Esophagus muscularis mucosa (tissue), 4 donors: ENCODE measurements around the gene ITGAX. TPM values are rescaled to one million over a fixed set of nuclear protein-coding genes. Genes with fewer than 3 reads are reported as not detected.

Experiments
- DNase-seq: peaks from one replicate; pipeline ENCODE4 v3.0.0-alpha.2; 2017; ENCODE audit errors: extremely low spot score
- H3K27ac ChIP-seq, 4 donors: fragments of 200-600 bp; sonication (generic); replicated peaks in 1 of 4; 1 replicate in 3 of 4; 2 replicates in 1 of 4; pipeline ENCODE4 v1.5.1; 2016 to 2019; ENCODE audit warnings: mild to moderate bottlenecking in 1 of 4
- H3K27me3 ChIP-seq, 4 donors: fragments of 200-600 bp; sonication (generic); one replicate each; pipeline versions ENCODE4 v1.5.1 to v1.6.0; 2016 to 2019
- H3K36me3 ChIP-seq, 4 donors: fragments of 200-600 bp; sonication (generic); one replicate each; pipeline ENCODE4 v1.5.1; 2016 to 2019
- H3K4me1 ChIP-seq, 4 donors: fragments of 200-600 bp; sonication (generic); one replicate each; pipeline ENCODE4 v1.5.1; 2016 to 2019
- H3K4me3 ChIP-seq, 4 donors: fragments of 200-600 bp; sonication (generic); 1 replicate in 2 of 4; 2 replicates in 2 of 4; pipeline ENCODE4 v1.5.1; 2016 to 2019; ENCODE audit warnings: mild to moderate bottlenecking in 4 of 4, moderate library complexity in 1 of 4
- H3K9me3 ChIP-seq, 4 donors: fragments of 200-600 bp; sonication (generic); 1 replicate in 3 of 4; 2 replicates in 1 of 4; pipeline ENCODE4 v1.5.1; 2016 to 2019
- EP300 ChIP-seq: sonication (generic); formaldehyde crosslinking; IDR thresholded peaks from one replicate; pipeline ENCODE4 v1.6.1; 2017; ENCODE audit warnings: antibody characterized with exemption
- POLR2A ChIP-seq: fragments of 450-650 bp; IDR thresholded peaks from one replicate; pipeline ENCODE4 v1.6.1; 2017; ENCODE audit warnings: antibody characterized with exemption, moderate library complexity, mild to moderate bottlenecking, low read depth
- POLR2AphosphoS5 ChIP-seq, 2 donors: sonication (generic); formaldehyde crosslinking; IDR thresholded peaks; one replicate each; pipeline ENCODE4 v1.6.1; 2017; ENCODE audit warnings: antibody characterized with exemption in 2 of 2
- WGBS: methylation state at CpG from one replicate; pipeline ENCODE4 v1.1.5; 2018; 5-methylcytosine and 5-hydroxymethylcytosine counted together
- intact Hi-C: fragments of 100-400 bp; cut with DNase I; formaldehyde crosslinking; loops from one replicate; pipeline ENCODE4 v1.15.1; 2023
- total RNA-seq, 4 donors: library from RNA; depleted of rRNA; stranded (reverse); fragments of >200 nt; gene quantifications; one replicate each; pipeline versions ENCODE4 v1.1.0 to v1.2.1, GENCODE V29; 2016
- TF ChIP-seq, protein P1 (sequence below), 3 experiments: fragments of 200-600 bp in 2 of 3; fragments of 450-650 bp in 1 of 3; sonication (generic) in 2 of 3; IDR thresholded peaks; one replicate each; pipeline ENCODE4 v1.5.1; 2017 to 2019; ENCODE audit warnings: antibody characterized with exemption in 3 of 3, mild to moderate bottlenecking in 2 of 3, moderate library complexity in 1 of 3

The ITGAX gene
- total RNA-seq, 4 donors from 2014 or later = 0.71 to 11.3 (median 3.4) TPM

DNA sequence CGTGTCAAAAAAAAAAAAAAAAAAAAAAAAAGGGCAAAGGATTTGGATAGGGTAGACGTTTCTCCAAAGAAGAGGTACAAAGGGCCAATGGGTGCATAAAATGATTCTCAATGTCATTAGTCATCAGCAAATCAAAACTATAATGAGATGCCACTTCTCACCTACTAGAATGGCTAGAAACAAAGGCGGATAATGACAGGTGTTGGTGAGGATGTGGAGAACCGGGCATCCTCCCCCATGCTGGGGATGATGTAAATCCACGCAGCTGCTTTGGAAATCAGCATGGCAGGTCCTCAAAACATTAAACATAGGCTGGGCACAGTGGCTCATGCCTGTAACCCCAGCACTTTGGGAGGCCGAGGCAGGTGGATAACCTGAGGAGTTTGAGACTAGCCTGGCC is 9.4 kb downstream of the ITGAX start:
- H3K9me3 ChIP-seq = no peaks in the 10 kb centered on the region
- H3K4me1 ChIP-seq = no peaks in the 10 kb centered on the region
- no peak overlapping the region for H3K4me3 ChIP-seq
- no peak overlapping the region for H3K27ac ChIP-seq
- H3K27me3 ChIP-seq = peaks cover 0 to 26% (median 2%) of the 10 kb centered on the region in 4 donors
- no peaks in the 10 kb centered on the region for H3K36me3 ChIP-seq
- WGBS = 82% methylated on average over 6 of the region's 6 CpGs
- DNase-seq = no peak
- intact Hi-C loops = no loop called here
- TF ChIP-seq EP300 = no peak
- no peak for TF ChIP-seq POLR2A
- TF ChIP-seq, protein P1, sequence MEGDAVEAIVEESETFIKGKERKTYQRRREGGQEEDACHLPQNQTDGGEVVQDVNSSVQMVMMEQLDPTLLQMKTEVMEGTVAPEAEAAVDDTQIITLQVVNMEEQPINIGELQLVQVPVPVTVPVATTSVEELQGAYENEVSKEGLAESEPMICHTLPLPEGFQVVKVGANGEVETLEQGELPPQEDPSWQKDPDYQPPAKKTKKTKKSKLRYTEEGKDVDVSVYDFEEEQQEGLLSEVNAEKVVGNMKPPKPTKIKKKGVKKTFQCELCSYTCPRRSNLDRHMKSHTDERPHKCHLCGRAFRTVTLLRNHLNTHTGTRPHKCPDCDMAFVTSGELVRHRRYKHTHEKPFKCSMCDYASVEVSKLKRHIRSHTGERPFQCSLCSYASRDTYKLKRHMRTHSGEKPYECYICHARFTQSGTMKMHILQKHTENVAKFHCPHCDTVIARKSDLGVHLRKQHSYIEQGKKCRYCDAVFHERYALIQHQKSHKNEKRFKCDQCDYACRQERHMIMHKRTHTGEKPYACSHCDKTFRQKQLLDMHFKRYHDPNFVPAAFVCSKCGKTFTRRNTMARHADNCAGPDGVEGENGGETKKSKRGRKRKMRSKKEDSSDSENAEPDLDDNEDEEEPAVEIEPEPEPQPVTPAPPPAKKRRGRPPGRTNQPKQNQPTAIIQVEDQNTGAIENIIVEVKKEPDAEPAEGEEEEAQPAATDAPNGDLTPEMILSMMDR (IDR thresholded peaks at IDR 0.05) = no peak
- no peak for TF ChIP-seq POLR2AphosphoS5 (IDR thresholded peaks at IDR 0.05)

DNA sequence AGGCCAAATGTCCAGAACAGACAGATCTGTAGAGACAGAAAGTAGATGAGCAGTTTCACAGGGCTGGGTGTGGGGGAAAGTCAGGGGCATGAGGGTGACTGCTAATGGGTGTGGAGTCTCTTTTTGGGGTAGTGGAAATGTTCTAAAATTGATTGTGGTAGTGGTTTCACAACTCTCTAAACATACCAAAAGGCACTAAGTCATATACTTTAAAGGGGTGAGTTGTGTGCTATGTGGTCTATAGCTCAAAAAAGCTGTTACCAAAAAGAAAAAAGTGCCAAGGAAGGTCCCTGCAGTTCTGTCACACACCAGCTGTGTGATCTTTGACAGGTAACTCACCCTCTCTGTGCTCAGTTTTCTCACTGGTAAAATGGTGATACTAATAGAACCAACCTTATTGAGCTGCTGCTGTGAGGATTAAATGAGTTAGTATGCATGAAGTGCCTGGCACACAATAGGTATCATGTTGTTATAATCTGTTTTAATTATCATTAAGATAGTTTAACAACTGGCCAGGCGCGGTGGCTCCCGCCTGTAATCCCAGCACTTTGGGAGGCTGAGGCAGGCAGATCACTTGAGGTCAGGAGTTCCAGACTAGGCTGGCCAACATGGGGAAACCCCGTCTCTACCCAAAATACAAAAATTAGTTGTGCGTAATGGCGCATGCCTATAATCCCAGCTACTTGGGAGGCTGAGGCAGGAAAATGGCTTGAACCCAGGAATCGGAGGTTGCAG is 10.3 kb downstream of the ITGAX start:
- intact Hi-C loops = no loop called here
- Histone ChIP-seq H3K9me3 (no peaks in the 10 kb centered on the region), H3K36me3 (no peaks in the 10 kb centered on the region), H3K4me3 (no peak overlapping the region), H3K27me3 (peaks cover 0 to 32% (median 2%) of the 10 kb centered on the region in 4 donors), H3K4me1 (no peaks in the 10 kb centered on the region), H3K27ac (no peak overlapping the region)
- TF ChIP-seq POLR2A (no peak), EP300 (no peak), POLR2AphosphoS5 (IDR thresholded peaks at IDR 0.05) (no peak)
- TF ChIP-seq, protein P1 (IDR thresholded peaks at IDR 0.05) = no peak
- no peak for DNase-seq
- WGBS = 89% methylated on average over 7 of the region's 7 CpGs

DNA sequence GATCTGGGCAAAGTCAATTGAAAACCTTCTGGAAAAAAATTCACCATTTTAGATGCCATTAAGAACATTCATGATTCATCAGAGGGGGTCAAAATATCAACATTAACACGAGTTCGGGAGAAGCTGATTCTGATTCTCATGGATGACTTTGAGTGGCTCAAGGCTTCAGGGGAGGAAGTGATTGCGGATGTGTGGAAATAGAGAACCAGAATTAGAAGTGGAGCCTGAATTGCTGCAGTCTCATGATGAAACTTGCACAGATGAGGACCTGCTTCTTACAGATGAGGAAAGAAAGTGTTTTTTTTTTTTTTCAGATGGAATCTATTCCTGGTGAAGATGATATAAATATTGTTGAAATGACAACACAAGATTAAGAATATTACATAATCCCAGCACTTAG is 12.9 kb downstream of the ITGAX start:
- no peak for DNase-seq
- TF ChIP-seq EP300 = no peak
- no peak for TF ChIP-seq POLR2AphosphoS5 (IDR thresholded peaks at IDR 0.05)
- TF ChIP-seq POLR2A = no peak
- TF ChIP-seq, protein P1 (IDR thresholded peaks at IDR 0.05) = no peak
- intact Hi-C loops = no loop called here
- no peaks in the 10 kb centered on the region for H3K9me3 ChIP-seq
- no peak overlapping the region for H3K4me3 ChIP-seq
- WGBS = 80% methylated on average over 3 of the region's 3 CpGs
- no peaks in the 10 kb centered on the region for H3K4me1 ChIP-seq
- H3K36me3 ChIP-seq = no peaks in the 10 kb centered on the region
- peaks cover 0 to 40% (median 0%) of the 10 kb centered on the region in 4 donors for H3K27me3 ChIP-seq
- no peak overlapping the region for H3K27ac ChIP-seq

DNA sequence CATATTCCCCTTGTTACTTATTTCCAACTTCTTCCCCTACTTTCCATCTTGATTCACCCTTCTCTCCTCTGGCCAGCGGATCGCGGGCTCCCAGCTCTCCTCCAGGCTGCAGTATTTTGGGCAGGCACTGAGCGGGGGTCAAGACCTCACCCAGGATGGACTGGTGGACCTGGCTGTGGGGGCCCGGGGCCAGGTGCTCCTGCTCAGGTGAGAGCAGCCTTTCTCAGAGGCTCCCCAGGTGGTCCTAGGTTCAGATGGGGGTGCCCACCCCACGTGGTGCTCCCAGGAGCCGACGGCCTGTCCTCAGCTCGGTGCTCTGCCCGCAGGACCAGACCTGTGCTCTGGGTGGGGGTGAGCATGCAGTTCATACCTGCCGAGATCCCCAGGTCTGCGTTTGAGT is 16.0 kb downstream of the ITGAX start:
- H3K9me3 ChIP-seq = peaks cover 0 to 9% (median 4%) of the 10 kb centered on the region in 4 donors
- no peak overlapping the region for H3K27ac ChIP-seq
- H3K4me1 ChIP-seq = no peaks in the 10 kb centered on the region
- WGBS = 93% methylated on average over 10 of the region's 12 CpGs
- no peak for DNase-seq
- no peak overlapping the region for H3K4me3 ChIP-seq
- no peak for TF ChIP-seq EP300
- TF ChIP-seq, protein P1 (IDR thresholded peaks at IDR 0.05) = no peak
- TF ChIP-seq POLR2A = no peak
- no peak for TF ChIP-seq POLR2AphosphoS5 (IDR thresholded peaks at IDR 0.05)
- H3K27me3 ChIP-seq = peaks cover 0 to 37% (median 0%) of the 10 kb centered on the region in 4 donors
- intact Hi-C loops = no loop called here
- no peaks in the 10 kb centered on the region for H3K36me3 ChIP-seq
